A673 (cell line): ENCODE data around the gene CMPK1.

Experiments used
- EZH2 ChIP-seq: fragments of 200-600 bp; sonication (generic); IDR thresholded peaks from 2 replicates; pipeline ENCODE4 v1.6.1; 2017; ENCODE audit warnings: borderline replicate concordance, low read depth, mild to moderate bottlenecking, mixed read lengths, antibody characterized with exemption, low read length; ENCODE audit not compliant: poor library complexity, severe bottlenecking
- TF ChIP-seq, protein P1 (sequence below): fragments of 300-800, 200-600 bp; sonication (generic); conservative IDR thresholded peaks from 2 replicates; pipeline ENCODE4 v1.5.1; 2017; ENCODE audit warnings: low read depth, mild to moderate bottlenecking, antibody characterized with exemption, low read length, moderate library complexity, mixed read lengths

DNA sequence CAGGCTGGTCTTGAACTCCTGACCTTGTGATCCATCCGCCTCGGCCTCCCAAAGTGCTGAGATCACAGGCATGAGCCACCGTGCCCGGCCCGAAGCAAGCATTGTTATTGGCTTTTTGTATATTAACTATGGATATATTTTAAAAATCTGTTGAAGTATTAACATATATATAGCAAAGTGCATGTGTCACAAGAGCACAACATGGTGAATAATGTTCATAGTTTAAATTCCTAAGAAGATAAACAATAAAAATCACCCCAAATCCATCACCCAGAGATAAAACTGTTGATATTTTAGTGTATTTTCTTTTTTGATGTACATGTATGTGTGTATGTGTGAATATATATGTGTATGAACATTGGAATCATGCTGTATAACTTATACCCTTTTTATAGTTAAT lies 73.4 kb downstream of the CMPK1 start:
- TF ChIP-seq, protein P1, sequence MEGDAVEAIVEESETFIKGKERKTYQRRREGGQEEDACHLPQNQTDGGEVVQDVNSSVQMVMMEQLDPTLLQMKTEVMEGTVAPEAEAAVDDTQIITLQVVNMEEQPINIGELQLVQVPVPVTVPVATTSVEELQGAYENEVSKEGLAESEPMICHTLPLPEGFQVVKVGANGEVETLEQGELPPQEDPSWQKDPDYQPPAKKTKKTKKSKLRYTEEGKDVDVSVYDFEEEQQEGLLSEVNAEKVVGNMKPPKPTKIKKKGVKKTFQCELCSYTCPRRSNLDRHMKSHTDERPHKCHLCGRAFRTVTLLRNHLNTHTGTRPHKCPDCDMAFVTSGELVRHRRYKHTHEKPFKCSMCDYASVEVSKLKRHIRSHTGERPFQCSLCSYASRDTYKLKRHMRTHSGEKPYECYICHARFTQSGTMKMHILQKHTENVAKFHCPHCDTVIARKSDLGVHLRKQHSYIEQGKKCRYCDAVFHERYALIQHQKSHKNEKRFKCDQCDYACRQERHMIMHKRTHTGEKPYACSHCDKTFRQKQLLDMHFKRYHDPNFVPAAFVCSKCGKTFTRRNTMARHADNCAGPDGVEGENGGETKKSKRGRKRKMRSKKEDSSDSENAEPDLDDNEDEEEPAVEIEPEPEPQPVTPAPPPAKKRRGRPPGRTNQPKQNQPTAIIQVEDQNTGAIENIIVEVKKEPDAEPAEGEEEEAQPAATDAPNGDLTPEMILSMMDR = no peak
- no peak for TF ChIP-seq EZH2
